Liver (tissue), 9 donors: Measurements from ENCODE around the gene SLC35A3. TPM values are rescaled to one million over a fixed set of nuclear protein-coding genes. Genes with fewer than 3 reads are reported as not detected.
A peak's percentile ranks its signal among the peaks of the same experiment; 100 is the strongest.
"Not testable (repeated sequence)": the region's sequence is repeated elsewhere in the genome, so short reads cannot be mapped to it uniquely, and the experiment has no call there.

Experiments
- DNase-seq: peaks from one replicate; pipeline ENCODE4 v3.0.0-alpha.2; 2017; ENCODE audit warnings: low spot score
- H3K27ac ChIP-seq, 2 donors: one replicate each; pipeline ENCODE4 v1.7.0; 2013; ENCODE audit warnings: inconsistent platforms in 2 of 2, low read length in 2 of 2, control low read depth in 1 of 2, low read depth in 1 of 2, mild to moderate bottlenecking in 1 of 2
- H3K27me3 ChIP-seq, 4 donors: one replicate each; pipeline versions ENCODE4 v1.6.1 to v1.7.0; 2013; ENCODE audit warnings: low read length in 3 of 4, inconsistent platforms in 1 of 4, mild to moderate bottlenecking in 1 of 4, moderate library complexity in 1 of 4; ENCODE audit not compliant: control insufficient read depth in 4 of 4, insufficient read depth in 4 of 4
- H3K36me3 ChIP-seq, 4 donors: one replicate each; pipeline versions ENCODE4 v1.6.1 to v1.7.0; 2013; ENCODE audit warnings: low read length in 3 of 4, mild to moderate bottlenecking in 3 of 4, low read depth in 1 of 4, moderate library complexity in 1 of 4; ENCODE audit not compliant: control insufficient read depth in 4 of 4, insufficient read depth in 3 of 4
- H3K4me1 ChIP-seq, 4 donors: one replicate each; pipeline versions ENCODE4 v1.6.1 to v1.7.0; 2013; ENCODE audit warnings: low read length in 3 of 4, mild to moderate bottlenecking in 3 of 4, moderate library complexity in 1 of 4; ENCODE audit not compliant: control insufficient read depth in 4 of 4, insufficient read depth in 4 of 4
- H3K4me3 ChIP-seq, 3 donors: one replicate each; pipeline versions ENCODE4 v1.6.1 to v1.7.0; 2013; ENCODE audit warnings: low read length in 3 of 3, control low read depth in 1 of 3, low read depth in 1 of 3, mild to moderate bottlenecking in 1 of 3
- H3K9ac ChIP-seq, 2 donors: one replicate each; pipeline ENCODE4 v1.7.0; 2013; ENCODE audit warnings: low read length in 2 of 2, mild to moderate bottlenecking in 2 of 2, moderate library complexity in 2 of 2, control low read depth in 1 of 2, low read depth in 1 of 2
- H3K9me3 ChIP-seq, 4 donors: one replicate each; pipeline versions ENCODE4 v1.6.1 to v1.7.0; 2013; ENCODE audit warnings: low read length in 3 of 4; ENCODE audit not compliant: control insufficient read depth in 4 of 4
- EGR1 ChIP-seq, 2 donors: IDR thresholded peaks; 2 replicates each; pipeline ENCODE4 v1.6.1; 2016 to 2018; ENCODE audit warnings: antibody characterized with exemption in 2 of 2, low read depth in 2 of 2
- FOXA1 ChIP-seq: IDR thresholded peaks from 2 replicates; pipeline ENCODE4 v1.6.1; 2016; ENCODE audit warnings: antibody characterized with exemption
- FOXA2 ChIP-seq: IDR thresholded peaks from 2 replicates; pipeline ENCODE4 v1.6.1; 2016; ENCODE audit warnings: antibody characterized with exemption
- HNF4A ChIP-seq, 2 donors: conservative IDR thresholded peaks; 2 replicates each; pipeline ENCODE4 v1.6.1; 2016; ENCODE audit warnings: antibody characterized with exemption in 2 of 2, mild to moderate bottlenecking in 2 of 2
- JUND ChIP-seq, 2 donors: IDR thresholded peaks; 2 replicates each; pipeline ENCODE4 v1.6.1; 2016; ENCODE audit warnings: antibody characterized with exemption in 2 of 2
- NR2F2 ChIP-seq: IDR thresholded peaks from 2 replicates; pipeline ENCODE4 v1.6.1; 2016; ENCODE audit warnings: antibody characterized with exemption
- RAD21 ChIP-seq, 2 donors: IDR thresholded peaks; 2 replicates each; pipeline ENCODE4 v1.6.1; 2016; ENCODE audit warnings: antibody characterized with exemption in 2 of 2, mild to moderate bottlenecking in 2 of 2
- RXRA ChIP-seq, 2 donors: IDR thresholded peaks; 2 replicates each; pipeline ENCODE4 v1.6.1; 2017 to 2018; ENCODE audit warnings: antibody characterized with exemption in 2 of 2, mild to moderate bottlenecking in 1 of 2
- SP1 ChIP-seq: IDR thresholded peaks from 2 replicates; pipeline ENCODE4 v1.6.1; 2018; ENCODE audit warnings: antibody characterized with exemption, mild to moderate bottlenecking
- TAF1 ChIP-seq: conservative IDR thresholded peaks from 2 replicates; pipeline ENCODE4 v1.6.1; 2016; ENCODE audit warnings: antibody characterized with exemption, mild to moderate bottlenecking
- YY1 ChIP-seq: IDR thresholded peaks from 2 replicates; pipeline ENCODE4 v1.6.1; 2016; ENCODE audit warnings: antibody characterized with exemption, mild to moderate bottlenecking
- WGBS: extraction: QIAGEN DNeasy Blood & Tissue Kit; methylation state at CpG from one replicate; pipeline ENCODE4 v1.1.7; 2013; 5-methylcytosine and 5-hydroxymethylcytosine counted together
- polyA plus RNA-seq, 2 donors: library from polyadenylated mRNA; stranded (reverse) in 1 of 2; unstranded in 1 of 2; fragments of 200-250 nt in 1 of 2; fragments of >200 nt in 1 of 2; fragmentation: Nextera tagmentation in 1 of 2; extraction: Ambion mirVana in 1 of 2; gene quantifications; one replicate each; pipeline versions ENCODE4 v1.2.1 to v1.2.3, GENCODE V29; 2013 to 2015
- total RNA-seq, 2 donors: library from RNA; depleted of rRNA; stranded (reverse); fragments of >200 nt; gene quantifications; one replicate each; pipeline ENCODE4 v1.2.3, GENCODE V29; 2014
- TF ChIP-seq, protein P1 (sequence below): fragments of 150-350 bp; IDR thresholded peaks from 2 replicates; pipeline ENCODE4 v1.5.1; 2017; ENCODE audit warnings: improper control_type of control experiment, low read depth, low read length; ENCODE audit not compliant: missing input control
- TF ChIP-seq, protein P2 (sequence below): IDR thresholded peaks from 2 replicates; pipeline ENCODE4 v1.6.1; 2016; ENCODE audit warnings: antibody characterized with exemption
- TF ChIP-seq, protein P3 (sequence below): IDR thresholded peaks from 2 replicates; pipeline ENCODE4 v1.6.1; 2016; ENCODE audit warnings: antibody characterized with exemption
- donor health status: healthy.
- donor health status: healthy.
- donor health status: healthy.
- donor health status: healthy.
- donor health status: healthy.

SLC35A3 gene
- total and polyA plus RNA-seq, 4 donors: 12.1 to 35.1 (median 14.4) TPM

DNA sequence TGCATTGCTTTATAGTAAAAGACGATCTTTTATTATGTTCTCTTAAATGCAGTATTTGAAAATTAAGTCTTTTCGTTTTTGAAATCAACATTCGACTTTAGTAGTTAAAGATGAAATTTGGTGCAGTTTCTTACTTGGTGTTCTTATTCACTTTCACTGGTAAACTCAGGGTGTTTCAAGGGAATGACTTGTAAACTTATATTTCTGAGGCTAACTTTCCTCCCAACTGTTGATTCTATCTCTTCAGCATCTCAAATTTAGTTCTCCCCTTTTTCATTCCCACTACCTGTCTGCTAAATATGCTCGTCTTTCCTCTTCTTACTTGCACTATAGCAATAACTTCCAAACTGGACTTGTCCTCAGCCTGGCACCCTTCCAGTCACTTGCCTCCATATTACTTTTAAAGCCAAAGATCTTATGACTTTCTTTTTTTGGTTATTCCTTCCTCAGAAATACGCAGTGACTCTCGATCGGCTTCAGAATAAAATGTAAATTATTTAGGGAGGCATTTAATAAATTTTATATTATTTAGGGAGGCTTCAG lies 988 bp downstream of the SLC35A3 start:
- no peak for DNase-seq
- WGBS: 48% methylated on average over 7 of the region's 7 CpGs
- Histone ChIP-seq H3K4me3 (peak overlapping the region; percentile 66 to 93 (median 68)), H3K4me1 (peaks cover 5 to 46% (median 23%) of the 10 kb centered on the region in 4 donors), H3K27ac (no peak overlapping the region), H3K36me3 (peaks cover 0 to 4% (median 0%) of the 10 kb centered on the region in 4 donors), H3K9me3 (no peaks in the 10 kb centered on the region), H3K27me3 (no peaks in the 10 kb centered on the region), H3K9ac (peak overlapping the region; percentile 46 to 57)
- no peak for TF ChIP-seq NR2F2

DNA sequence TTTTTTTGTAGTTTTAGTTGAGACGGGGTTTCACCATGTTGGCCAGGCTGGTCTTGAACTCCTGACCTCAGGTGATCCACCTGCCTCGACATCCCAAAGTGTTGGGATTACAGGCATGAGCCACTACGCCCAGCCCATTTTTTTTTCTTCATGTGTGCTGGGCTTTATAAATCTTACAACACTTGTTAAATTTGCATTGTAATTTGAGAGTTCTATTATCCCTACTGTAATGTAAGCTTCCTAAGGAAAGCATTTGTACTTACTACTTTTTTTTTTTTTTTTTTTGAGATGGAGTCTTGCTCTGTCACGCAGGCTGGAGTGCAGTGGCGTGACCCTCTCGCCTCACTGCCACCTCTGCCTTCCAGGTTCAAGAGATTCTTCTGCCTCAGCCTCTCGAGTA lies 2.3 kb downstream of the SLC35A3 start:
- not testable (repeated sequence) for H3K9me3 ChIP-seq, H3K4me3 ChIP-seq, H3K27ac ChIP-seq, H3K27me3 ChIP-seq, H3K9ac ChIP-seq, DNase-seq, H3K36me3 ChIP-seq
- 94% methylated on average over 7 of the region's 7 CpGs for WGBS
- peaks cover 6 to 43% (median 20%) of the 10 kb centered on the region in 4 donors for H3K4me1 ChIP-seq

DNA sequence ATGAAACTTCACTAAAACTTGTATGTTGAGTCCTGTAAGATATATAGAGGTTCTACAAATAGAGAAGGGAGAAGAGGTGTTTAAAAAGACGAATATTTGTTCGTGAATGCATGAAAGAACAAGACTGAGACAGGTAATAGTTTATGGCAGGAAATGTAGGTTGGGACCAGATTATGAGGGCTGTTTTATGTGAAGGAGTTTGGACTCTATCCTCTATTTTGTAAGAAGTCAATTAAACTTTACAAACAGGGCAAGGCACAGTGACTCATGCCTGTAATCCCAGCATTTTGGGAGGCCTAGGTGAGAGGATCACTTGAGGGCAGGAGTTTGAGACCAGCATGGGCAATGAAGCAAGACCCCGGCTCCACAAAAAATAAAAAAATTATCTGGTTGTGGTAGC lies 5.7 kb downstream of the SLC35A3 start:
- Histone ChIP-seq H3K9ac (no peak overlapping the region), H3K4me1 (peaks cover 3 to 23% (median 5%) of the 10 kb centered on the region in 4 donors), H3K27ac (no peak overlapping the region), H3K4me3 (no peak overlapping the region), H3K36me3 (peaks cover 0 to 4% (median 2%) of the 10 kb centered on the region in 4 donors), H3K9me3 (no peaks in the 10 kb centered on the region), H3K27me3 (no peaks in the 10 kb centered on the region)
- no peak for DNase-seq
- TF ChIP-seq, protein P1, sequence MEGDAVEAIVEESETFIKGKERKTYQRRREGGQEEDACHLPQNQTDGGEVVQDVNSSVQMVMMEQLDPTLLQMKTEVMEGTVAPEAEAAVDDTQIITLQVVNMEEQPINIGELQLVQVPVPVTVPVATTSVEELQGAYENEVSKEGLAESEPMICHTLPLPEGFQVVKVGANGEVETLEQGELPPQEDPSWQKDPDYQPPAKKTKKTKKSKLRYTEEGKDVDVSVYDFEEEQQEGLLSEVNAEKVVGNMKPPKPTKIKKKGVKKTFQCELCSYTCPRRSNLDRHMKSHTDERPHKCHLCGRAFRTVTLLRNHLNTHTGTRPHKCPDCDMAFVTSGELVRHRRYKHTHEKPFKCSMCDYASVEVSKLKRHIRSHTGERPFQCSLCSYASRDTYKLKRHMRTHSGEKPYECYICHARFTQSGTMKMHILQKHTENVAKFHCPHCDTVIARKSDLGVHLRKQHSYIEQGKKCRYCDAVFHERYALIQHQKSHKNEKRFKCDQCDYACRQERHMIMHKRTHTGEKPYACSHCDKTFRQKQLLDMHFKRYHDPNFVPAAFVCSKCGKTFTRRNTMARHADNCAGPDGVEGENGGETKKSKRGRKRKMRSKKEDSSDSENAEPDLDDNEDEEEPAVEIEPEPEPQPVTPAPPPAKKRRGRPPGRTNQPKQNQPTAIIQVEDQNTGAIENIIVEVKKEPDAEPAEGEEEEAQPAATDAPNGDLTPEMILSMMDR: no peak
- TF ChIP-seq YY1 (no peak), HNF4A (conservative IDR thresholded peaks at IDR 0.05) (peak; percentile 23 to 51), TAF1 (no peak), SP1 (no peak), RAD21 (IDR thresholded peaks at IDR 0.05) (no peak), RXRA (IDR thresholded peaks at IDR 0.05) (no peak), EGR1 (IDR thresholded peaks at IDR 0.05; ENCODE audit: low read depth in 2 of 2) (no peak), FOXA2 (no peak), JUND (IDR thresholded peaks at IDR 0.05) (peak; percentile 18 to 30), FOXA1 (no peak)
- TF ChIP-seq, protein P2, sequence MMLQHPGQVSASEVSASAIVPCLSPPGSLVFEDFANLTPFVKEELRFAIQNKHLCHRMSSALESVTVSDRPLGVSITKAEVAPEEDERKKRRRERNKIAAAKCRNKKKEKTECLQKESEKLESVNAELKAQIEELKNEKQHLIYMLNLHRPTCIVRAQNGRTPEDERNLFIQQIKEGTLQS: peak; percentile 17
- TF ChIP-seq, protein P3, sequence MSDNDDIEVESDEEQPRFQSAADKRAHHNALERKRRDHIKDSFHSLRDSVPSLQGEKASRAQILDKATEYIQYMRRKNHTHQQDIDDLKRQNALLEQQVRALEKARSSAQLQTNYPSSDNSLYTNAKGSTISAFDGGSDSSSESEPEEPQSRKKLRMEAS: no peak
- WGBS: 87% methylated on average over 3 of the region's 3 CpGs

DNA sequence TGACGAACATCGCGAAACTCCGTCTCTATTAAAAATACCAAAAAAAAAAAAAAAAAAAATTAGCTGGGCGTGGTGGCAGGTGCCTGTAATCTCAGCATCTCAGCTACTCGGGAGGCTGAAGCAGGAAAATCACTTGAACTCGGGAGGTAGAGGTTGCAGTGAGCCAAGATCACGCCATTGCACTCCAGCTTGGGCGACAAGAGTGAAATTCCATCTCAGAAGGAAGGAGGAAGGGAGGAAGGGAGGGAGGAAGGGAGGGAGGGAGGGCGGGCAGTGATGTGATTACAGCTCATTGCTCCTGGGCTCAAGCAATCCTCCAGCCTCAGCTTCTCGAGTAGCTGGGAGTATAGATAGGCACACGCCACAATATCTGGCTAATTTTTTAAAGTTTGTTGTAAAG lies 7.5 kb downstream of the SLC35A3 start:
- H3K27me3 ChIP-seq, H3K27ac ChIP-seq, DNase-seq, H3K9ac ChIP-seq, H3K4me3 ChIP-seq, H3K36me3 ChIP-seq, H3K9me3 ChIP-seq: not testable (repeated sequence)
- WGBS: 79% methylated on average over 12 of the region's 12 CpGs
- peaks cover 0 to 16% (median 3%) of the 10 kb centered on the region in 4 donors for H3K4me1 ChIP-seq
